Activated CD4-positive, alpha-beta T cell treated with anti-CD3 and anti-CD28 coated beads, Interleukin-10, Interleukin-2, amounts not matched to agents 100 ng/mL and 50 ng/mL, durations not matched to agents 16 hours and 8 hours (primary cell): ENCODE data around the gene JAM3.
"Not testable (repeated sequence)": the region's sequence is repeated elsewhere in the genome, so short reads cannot be mapped to it uniquely, and the experiment has no call there.

Experiments used
- DNase-seq: peaks from one replicate; pipeline ENCODE4 v3.0.0-alpha.2; 2020

JAM3 gene

GRCh38 chr11:134150195-134150903 lies 81.5 kb downstream of the JAM3 start:
- peak; percentile 45 for DNase-seq

GRCh38 chr11:134151083-134151747 lies 82.3 kb downstream of the JAM3 start:
- DNase-seq, result no peak

- DNase-seq, result no peak
Measured at GRCh38 chr11:134152696-134153095, 83.8 kb downstream of the JAM3 start.

- no peak for DNase-seq
Measured at GRCh38 chr11:134153147-134153905, 84.5 kb downstream of the JAM3 start.

GRCh38 chr11:134154441-134154840 lies 85.6 kb downstream of the JAM3 start:
- DNase-seq, result no peak

- no peak for DNase-seq
Measured at GRCh38 chr11:134155456-134155855, 86.6 kb downstream of the JAM3 start.

GRCh38 chr11:134155946-134156865 lies 87.3 kb downstream of the JAM3 start:
- DNase-seq, result no peak

GRCh38 chr11:134157451-134157850 lies 88.6 kb downstream of the JAM3 start:
- no peak for DNase-seq

GRCh38 chr11:134158023-134158422 lies 89.2 kb downstream of the JAM3 start:
- no peak for DNase-seq

GRCh38 chr11:134159652-134160051 lies 90.8 kb downstream of the JAM3 start:
- DNase-seq, result no peak

GRCh38 chr11:134164490-134165370 lies 95.9 kb downstream of the JAM3 start:
- no peak for DNase-seq

GRCh38 chr11:134170177-134170918 lies 101.5 kb downstream of the JAM3 start:
- DNase-seq, result no peak

- no peak for DNase-seq
Measured at GRCh38 chr11:134170919-134171281, 102.0 kb downstream of the JAM3 start.

- no peak for DNase-seq
Measured at GRCh38 chr11:134171951-134172350, 103.1 kb downstream of the JAM3 start.

GRCh38 chr11:134173296-134173695 lies 104.4 kb downstream of the JAM3 start:
- DNase-seq, result no peak

GRCh38 chr11:134176284-134176683 lies 107.4 kb downstream of the JAM3 start:
- no peak for DNase-seq

- no peak for DNase-seq
Measured at GRCh38 chr11:134178032-134178674, 109.3 kb downstream of the JAM3 start.

- no peak for DNase-seq
Measured at GRCh38 chr11:134181707-134182106, 112.8 kb downstream of the JAM3 start.

- not testable (repeated sequence) for DNase-seq
Measured at GRCh38 chr11:134188092-134188491, 119.2 kb downstream of the JAM3 start.

- no peak for DNase-seq
Measured at GRCh38 chr11:134196756-134197155, 127.9 kb downstream of the JAM3 start.

- no peak for DNase-seq
Measured at GRCh38 chr11:134199531-134199930, 130.7 kb downstream of the JAM3 start.
